ENCODE results near the gene GALNT2.

GALNT2 gene

GRCh38 chr1:230125640-230126528, 58.8 kb downstream of the GALNT2 start:
- DNase-seq (ENCODE audit: low read depth), result peak; percentile 44
- no peak overlapping the region for H3K4me3 ChIP-seq (ENCODE audit: low read length)
- no peak for TF ChIP-seq CTCF (IDR thresholded peaks at IDR 0.05; ENCODE audit: insufficient read depth, low read depth, low read length, missing control alignments)

DNA sequence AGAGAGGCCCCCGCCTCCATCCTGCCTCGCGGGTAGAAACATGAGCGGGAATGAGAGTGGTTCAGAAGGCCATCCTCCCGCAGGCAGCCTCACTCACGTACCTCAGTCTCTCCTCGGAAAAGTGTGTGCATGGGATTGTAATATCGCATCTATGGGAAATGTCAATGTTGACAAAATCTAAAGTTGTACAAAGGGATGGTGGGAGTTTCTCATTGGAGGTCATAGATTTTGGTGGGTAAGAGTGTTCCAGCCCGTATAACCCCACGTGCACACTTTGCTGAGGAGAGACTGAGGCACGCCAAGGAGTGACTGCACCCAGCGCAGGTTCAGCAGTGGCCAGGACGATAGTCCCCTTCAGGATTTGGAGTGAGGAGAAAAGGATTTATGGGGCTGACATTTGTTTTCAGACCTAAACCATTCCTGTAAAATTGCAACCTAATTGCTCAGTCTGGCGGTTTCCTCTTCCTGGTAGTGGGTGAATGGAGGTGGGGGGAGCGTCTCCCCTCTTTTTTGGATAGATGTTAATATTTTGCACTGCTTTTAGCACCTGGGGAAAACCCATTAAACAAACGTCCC, 59.6 kb downstream of the GALNT2 start:
- no peak for DNase-seq (ENCODE audit: low read depth)
- no peak for TF ChIP-seq CTCF (IDR thresholded peaks at IDR 0.05; ENCODE audit: insufficient read depth, low read depth, low read length, missing control alignments)
- H3K4me3 ChIP-seq (ENCODE audit: low read length), result no peak overlapping the region

DNA sequence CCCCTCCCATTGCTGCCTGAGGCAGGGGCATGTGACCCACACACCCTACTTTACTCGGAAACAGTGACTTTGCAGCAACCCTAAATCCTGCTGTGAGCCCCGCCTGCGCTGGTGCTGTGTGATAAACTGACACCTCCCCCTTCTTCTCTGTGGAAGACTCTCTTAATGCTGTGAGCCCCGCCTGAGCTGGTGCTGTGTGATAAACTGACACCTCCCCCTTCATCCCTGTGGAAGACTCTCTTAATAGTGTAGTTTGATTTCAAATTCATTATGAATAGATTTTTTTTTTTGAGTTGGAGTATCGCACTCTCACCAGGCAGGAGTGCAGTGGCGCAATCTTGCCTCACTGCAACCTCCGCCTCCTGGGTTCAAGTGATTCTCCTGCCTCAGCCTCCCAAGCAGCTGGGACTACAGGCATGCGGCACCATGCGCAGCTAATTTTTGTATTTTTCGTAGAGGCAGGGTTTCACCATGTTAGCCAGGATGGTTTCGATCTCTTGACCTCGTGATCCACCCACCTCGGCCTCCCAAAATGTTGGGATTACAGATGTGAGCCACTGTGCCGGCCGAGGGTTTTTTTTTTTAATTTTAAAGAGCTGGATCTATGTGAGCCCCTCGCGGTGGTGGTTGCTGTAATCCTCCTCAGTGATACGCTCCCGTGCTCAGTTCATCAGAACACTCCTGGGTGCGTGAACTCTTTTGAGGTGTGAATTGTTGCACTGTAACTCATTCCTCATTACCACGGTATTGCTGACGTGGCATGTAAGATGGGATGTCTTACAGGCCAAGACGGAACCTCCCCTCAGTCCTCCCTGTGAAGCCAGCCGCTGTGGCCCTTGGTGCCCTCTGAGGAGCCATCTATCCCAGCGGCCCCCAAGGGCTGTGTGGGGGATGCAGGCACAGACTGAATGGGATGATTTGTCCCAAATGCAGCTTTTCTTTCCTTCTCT, 60.3 kb downstream of the GALNT2 start:
- DNase-seq (ENCODE audit: low read depth), result no peak
- TF ChIP-seq CTCF (IDR thresholded peaks at IDR 0.05; ENCODE audit: insufficient read depth, low read depth, low read length, missing control alignments), result no peak
- no peak overlapping the region for H3K4me3 ChIP-seq (ENCODE audit: low read length)

- DNase-seq (ENCODE audit: low read depth), result no peak
- H3K4me3 ChIP-seq (ENCODE audit: low read length), result no peak overlapping the region
- no peak for TF ChIP-seq CTCF (IDR thresholded peaks at IDR 0.05; ENCODE audit: insufficient read depth, low read depth, low read length, missing control alignments)
These were observed 61.7 kb downstream of the GALNT2 start for GRCh38 chr1:230128569-230129285.

- no peak for DNase-seq (ENCODE audit: low read depth)
- no peak for TF ChIP-seq CTCF (IDR thresholded peaks at IDR 0.05; ENCODE audit: insufficient read depth, low read depth, low read length, missing control alignments)
- no peak overlapping the region for H3K4me3 ChIP-seq (ENCODE audit: low read length)
These were observed 62.3 kb downstream of the GALNT2 start for GRCh38 chr1:230129341-230129740.

All from epithelial cell of esophagus (primary cell).